GM21390 (cell line): ENCODE results near the gene PCGF2.
"Not testable (repeated sequence)": the region's sequence is repeated elsewhere in the genome, so short reads cannot be mapped to it uniquely, and the experiment has no call there.

Source experiments
- ATAC-seq: cut with Tn5 transposase; IDR thresholded peaks from one replicate; pipeline ENCODE4 v1.9.1; 2021; ENCODE audit not compliant: unreplicated experiment

PCGF2 gene

GRCh38 chr17:38738007-38738662, 10.0 kb downstream of the PCGF2 start:
- ATAC-seq, result no peak

- no peak for ATAC-seq
Measured at GRCh38 chr17:38735161-38735997, 12.8 kb downstream of the PCGF2 start.

- ATAC-seq, result no peak
Measured at GRCh38 chr17:38733982-38734973, 13.9 kb downstream of the PCGF2 start.

GRCh38 chr17:38733282-38733981, 14.7 kb downstream of the PCGF2 start:
- no peak for ATAC-seq

- no peak for ATAC-seq
Measured at GRCh38 chr17:38732376-38733281, 15.5 kb downstream of the PCGF2 start.

- ATAC-seq, result no peak
Measured at GRCh38 chr17:38731526-38732294, 16.4 kb downstream of the PCGF2 start.

GRCh38 chr17:38730526-38731379, 17.4 kb downstream of the PCGF2 start:
- ATAC-seq, result no peak

GRCh38 chr17:38729886-38730525, 18.1 kb downstream of the PCGF2 start, which contains the start of gene CISD3:
CISD3 (plus strand) TSS chr17:38730341; CDS start chr17:38730359, 18 bp downstream.
- peak; percentile 78 for ATAC-seq

GRCh38 chr17:38729368-38729885, 18.7 kb downstream of the PCGF2 start:
- no peak for ATAC-seq

- no peak for ATAC-seq
Measured at GRCh38 chr17:38728290-38728831, 19.8 kb downstream of the PCGF2 start.

GRCh38 chr17:38727736-38728135, 20.4 kb downstream of the PCGF2 start:
- no peak for ATAC-seq

- ATAC-seq, result not testable (repeated sequence)
Measured at GRCh38 chr17:38726145-38726544, 22.0 kb downstream of the PCGF2 start.

GRCh38 chr17:38725066-38725465, 23.1 kb downstream of the PCGF2 start:
- ATAC-seq, result no peak

GRCh38 chr17:38724337-38724988, 23.7 kb downstream of the PCGF2 start:
- ATAC-seq, result no peak

- no peak for ATAC-seq
Measured at GRCh38 chr17:38721802-38722201, 26.3 kb downstream of the PCGF2 start.

GRCh38 chr17:38720941-38721340, 27.2 kb downstream of the PCGF2 start:
- ATAC-seq, result no peak
